Activated CD4-positive, alpha-beta T cell treated with anti-CD3 and anti-CD28 coated beads for 4 hours (primary cell): Measurements from ENCODE around the gene TTYH2.
"Not testable (repeated sequence)": the region's sequence is repeated elsewhere in the genome, so short reads cannot be mapped to it uniquely, and the experiment has no call there.

Source experiments
- DNase-seq, 2 donors: peaks; one replicate each; pipeline ENCODE4 v3.0.0-alpha.2; 2020

The TTYH2 gene

GRCh38 chr17:74212913-74213791 is at the start of gene TTYH2:
Gene TTYH2 (plus strand): TSS chr17:74213571. CDS start chr17:74213588, 17 bp downstream.
- peak; percentile 68 to 74 for DNase-seq

- DNase-seq, result no peak
These were observed 49.5 kb upstream of the TTYH2 start for GRCh38 chr17:74163836-74164235.

GRCh38 chr17:74164446-74165045 is 48.8 kb upstream of the TTYH2 start:
- no peak for DNase-seq

DNA sequence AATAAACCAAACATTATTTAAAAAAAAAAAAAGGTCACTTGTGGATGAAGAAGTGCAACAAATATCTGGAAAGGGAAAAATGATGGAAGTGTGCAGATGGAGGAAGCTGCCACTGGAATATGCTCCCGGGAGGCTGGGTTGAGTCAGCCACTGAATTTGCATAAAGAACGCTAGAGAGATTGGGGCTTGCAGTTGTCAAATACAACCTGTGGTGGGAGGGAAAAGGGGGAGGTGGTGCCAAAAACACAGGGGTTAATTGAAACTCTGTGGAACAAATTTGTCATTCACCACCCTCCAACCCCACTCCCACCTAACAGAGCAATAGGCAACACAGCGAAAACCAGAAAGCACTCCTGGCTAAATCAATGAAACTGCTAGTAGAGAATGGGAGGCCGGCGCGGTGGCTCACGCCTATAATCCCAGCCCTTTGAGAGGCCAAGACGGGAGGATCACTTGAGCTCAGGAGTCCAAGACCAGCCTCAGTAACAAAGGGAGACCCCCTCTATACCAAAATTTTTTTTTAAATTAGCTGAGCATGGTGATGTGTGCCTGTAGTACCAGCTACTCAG is 47.5 kb upstream of the TTYH2 start:
- DNase-seq, result no peak

- no peak for DNase-seq
These were observed 42.4 kb upstream of the TTYH2 start for GRCh38 chr17:74170924-74171323.

- no peak for DNase-seq
These were observed 40.7 kb upstream of the TTYH2 start for GRCh38 chr17:74172700-74173099.

- peak in 1 of 2 donors; percentile 28 for DNase-seq
These were observed 36.8 kb upstream of the TTYH2 start for GRCh38 chr17:74176546-74177001.

DNA sequence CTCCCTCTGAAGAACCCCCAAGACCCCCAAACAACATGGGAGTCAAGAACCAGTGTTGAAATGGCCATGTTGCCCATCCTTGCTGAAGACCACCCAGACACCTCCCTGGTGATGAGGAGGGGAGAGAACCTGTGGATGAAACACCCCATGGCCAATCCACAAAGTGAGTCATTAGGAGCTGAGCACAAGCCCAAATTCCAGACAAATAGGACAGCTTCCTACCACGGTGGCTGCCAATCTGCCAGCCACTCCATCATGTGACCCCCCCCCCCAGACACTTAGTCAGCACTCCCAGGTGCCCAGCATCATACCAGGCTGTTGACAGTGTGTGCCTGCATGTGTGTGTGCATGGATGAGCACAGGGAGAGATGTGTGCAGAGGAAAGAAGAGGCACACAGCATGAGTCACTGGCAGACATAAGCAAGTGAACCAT is 36.3 kb upstream of the TTYH2 start:
- DNase-seq, result no peak

GRCh38 chr17:74179576-74179975 is 33.8 kb upstream of the TTYH2 start:
- no peak for DNase-seq

DNA sequence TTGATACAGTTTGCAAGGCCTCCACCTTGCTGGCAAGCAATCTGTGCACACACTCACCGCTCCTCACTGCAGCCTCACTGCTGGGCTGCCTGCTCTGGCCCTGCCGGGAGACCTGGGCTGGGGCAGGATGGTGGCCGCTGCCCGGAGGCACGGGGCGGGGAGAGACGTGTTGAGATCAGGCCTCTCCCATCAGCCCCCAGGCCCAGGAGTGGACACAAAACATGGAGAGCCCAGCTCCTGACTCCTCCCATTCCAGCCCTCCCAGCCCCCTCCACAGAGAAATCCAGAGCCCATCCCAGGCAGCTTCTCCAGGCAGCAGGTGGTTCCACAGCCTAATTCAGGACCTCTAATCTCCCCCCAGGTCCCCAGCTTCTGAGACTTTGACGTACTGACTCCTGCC is 33.0 kb upstream of the TTYH2 start:
- no peak for DNase-seq

- no peak for DNase-seq
These were observed 32.0 kb upstream of the TTYH2 start for GRCh38 chr17:74181341-74181740.

DNA sequence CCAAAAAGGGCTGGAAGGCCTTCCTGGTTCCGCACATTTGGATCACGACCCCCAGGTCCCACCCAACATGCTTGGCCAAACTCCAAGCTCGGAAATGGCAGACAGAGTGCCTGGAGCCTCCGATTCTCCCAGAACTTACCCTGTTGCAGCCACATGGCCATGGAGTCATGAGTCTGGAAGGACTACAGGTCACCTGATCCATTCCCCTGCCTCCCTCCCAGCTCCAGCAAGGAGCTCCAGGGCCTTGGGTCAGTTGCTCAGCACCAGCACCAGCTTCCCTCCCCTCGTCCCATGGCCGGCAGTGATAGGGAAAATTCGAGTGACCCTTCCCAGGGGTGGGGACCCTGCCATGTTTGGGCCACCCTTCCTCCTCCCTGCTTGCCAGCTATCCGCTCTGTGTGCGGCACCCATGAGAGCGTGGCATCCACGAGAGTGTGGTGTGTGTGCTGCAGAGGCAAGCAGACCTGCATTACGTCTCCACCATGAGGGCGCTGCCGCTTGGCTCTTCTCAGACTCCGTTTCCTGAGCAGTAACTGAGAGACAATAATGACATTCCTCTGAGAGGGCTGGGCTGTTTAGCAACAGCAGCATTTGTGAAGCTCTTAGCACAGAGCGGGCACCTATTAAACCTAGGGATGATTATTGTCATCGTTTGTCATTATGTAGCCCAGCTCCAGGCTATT is 31.2 kb upstream of the TTYH2 start:
- DNase-seq, result no peak

DNA sequence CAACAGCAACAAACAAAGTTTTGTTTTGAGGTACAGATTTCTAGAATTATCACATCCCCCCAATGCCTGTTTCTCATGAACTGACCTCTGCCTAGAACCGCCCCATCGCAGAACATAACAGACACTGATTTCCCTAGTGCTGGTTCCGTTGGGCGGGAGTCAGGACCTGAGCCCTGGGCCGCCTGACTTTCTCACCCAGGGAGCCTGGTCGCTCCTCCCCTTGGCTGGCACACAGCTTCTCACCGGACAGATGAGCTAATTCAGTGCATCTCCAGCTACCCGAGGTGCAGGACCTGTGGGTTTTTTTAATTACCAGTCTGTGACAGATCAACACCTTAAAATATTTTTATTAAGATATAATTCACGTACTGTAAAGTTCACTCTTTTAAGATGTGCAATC is 30.0 kb upstream of the TTYH2 start:
- no peak for DNase-seq

- no peak for DNase-seq
These were observed 27.7 kb upstream of the TTYH2 start for GRCh38 chr17:74185571-74186185.

DNA sequence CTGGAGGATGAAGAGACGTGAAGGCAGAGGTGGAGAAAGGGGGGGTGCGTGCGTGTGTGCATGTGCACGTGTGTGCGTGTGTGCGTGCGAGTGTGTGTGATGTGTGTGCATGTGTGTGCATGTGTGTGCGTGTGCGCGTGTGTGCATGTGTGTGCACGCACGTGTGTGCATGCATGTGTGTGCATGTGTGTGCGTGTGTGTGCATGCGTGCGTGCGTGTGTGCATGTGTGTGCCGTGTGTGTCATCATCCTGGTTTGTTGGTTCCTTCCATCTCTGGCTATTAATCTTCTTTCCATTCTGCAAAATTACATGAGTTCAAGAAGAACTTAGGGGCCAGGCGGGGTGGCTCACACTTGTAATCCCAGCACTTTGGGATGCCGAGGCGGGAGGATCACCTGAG is 26.9 kb upstream of the TTYH2 start:
- DNase-seq, result no peak

DNA sequence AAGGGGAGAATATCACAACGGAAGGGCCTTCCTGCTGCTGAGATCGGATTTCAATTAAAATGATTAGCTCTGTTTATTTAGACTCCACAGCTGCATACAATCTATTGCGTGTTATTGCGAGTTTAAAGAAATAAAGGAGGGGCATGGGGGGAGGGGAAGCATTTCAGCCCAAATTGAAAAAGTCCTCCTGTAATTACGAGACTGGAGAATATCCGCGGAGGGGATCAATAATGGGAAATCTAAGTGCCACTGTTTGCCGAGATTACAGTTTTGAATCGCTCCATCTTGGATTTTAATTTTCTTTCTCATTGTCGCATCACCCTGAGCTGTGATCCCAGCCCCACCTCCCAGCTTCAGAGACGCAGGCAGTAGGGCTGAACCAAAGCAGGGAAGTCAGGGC is 25.6 kb upstream of the TTYH2 start:
- DNase-seq, result no peak

- not testable (repeated sequence) for DNase-seq
These were observed 24.7 kb upstream of the TTYH2 start for GRCh38 chr17:74188687-74189086.

DNA sequence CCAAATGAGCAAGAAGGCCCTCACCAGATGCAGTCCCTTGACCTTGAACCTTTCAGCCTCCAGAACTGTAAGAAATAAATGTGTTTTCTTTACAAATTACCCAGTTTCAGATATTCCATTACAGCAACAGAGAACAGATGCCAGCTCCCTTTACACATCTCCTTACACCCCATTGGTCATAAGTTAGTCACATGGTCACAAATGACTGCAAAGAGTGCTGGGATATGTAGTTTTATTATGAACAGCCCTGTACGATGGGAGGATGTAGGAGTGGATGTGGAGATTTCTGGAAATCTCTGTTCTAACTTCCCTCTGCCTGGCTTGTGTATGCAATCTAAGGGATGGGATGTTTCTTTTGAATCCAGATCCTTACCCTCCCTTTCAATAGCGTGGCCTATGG is 23.2 kb upstream of the TTYH2 start:
- no peak for DNase-seq

DNA sequence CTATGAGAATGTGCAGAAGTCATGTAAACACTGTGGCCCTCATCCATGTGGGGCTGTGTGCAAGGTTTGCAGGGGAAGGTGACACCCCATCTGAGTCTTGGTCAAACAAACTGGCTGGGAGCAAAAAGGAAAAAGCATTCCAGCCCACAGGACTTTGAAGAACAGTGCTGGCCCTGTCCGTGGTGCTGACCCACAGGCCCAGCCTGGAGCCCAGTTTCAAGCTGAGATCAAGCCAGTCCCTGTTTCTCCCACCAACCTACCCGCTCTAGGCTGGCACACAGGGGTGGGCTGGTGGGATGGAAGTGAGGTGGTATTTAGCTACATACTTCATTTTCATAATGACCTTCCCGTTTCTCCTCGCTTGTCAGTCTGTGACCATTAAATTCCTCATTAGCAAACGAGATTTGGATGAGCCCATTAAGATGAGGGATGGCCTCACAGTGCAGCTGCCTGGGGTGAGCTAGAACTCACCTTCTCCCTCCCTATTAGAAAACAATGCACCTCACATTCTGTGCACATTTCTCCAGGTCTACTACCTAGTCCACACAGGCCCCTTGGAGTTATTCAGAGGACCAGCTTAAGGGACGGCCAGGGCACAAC is 22.5 kb upstream of the TTYH2 start:
- DNase-seq, result no peak

- no peak for DNase-seq
These were observed 20.2 kb upstream of the TTYH2 start for GRCh38 chr17:74192950-74193781.

DNA sequence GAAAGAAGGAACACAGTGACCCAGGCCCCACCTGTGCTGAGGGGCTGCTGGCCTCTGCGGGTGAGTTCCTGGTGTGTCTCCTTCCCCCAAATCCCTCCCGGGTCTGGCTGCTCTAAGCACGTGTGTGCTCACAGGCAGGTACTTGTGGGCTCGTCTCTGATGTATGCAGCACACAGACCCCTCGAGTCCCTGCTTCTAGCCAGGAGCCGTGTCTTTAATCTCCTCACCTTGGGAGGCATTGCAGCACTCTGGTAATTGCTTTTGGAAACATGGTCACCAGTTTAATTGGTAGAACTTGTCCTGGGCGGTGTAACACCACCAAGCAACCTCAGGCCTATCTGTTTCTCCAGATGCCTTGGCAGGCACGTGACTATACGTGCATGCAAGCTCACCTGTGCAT is 18.7 kb upstream of the TTYH2 start:
- no peak for DNase-seq
